Measurements from ENCODE around the gene RSAD1.

DNA sequence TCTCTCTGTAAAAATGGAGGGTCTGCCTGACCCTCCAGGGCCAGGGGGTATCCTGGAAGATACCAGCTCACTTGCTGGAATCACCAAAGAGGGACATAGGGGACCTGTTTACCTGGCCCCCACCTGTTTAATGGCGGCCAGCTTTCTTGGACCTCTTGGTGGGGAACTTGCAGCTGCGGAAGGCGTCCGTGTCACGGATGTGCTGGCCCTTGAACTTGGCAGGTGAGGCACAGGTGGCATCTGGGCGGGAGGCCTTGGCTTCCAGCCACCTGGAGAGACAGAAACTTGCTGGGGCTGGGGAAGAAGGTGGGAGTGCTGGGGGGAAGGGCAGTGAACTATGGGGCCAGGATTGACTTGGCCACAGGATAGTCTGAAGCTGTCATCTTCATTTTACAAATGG, 13.5 kb upstream of the RSAD1 start:
- TF ChIP-seq, protein P1, sequence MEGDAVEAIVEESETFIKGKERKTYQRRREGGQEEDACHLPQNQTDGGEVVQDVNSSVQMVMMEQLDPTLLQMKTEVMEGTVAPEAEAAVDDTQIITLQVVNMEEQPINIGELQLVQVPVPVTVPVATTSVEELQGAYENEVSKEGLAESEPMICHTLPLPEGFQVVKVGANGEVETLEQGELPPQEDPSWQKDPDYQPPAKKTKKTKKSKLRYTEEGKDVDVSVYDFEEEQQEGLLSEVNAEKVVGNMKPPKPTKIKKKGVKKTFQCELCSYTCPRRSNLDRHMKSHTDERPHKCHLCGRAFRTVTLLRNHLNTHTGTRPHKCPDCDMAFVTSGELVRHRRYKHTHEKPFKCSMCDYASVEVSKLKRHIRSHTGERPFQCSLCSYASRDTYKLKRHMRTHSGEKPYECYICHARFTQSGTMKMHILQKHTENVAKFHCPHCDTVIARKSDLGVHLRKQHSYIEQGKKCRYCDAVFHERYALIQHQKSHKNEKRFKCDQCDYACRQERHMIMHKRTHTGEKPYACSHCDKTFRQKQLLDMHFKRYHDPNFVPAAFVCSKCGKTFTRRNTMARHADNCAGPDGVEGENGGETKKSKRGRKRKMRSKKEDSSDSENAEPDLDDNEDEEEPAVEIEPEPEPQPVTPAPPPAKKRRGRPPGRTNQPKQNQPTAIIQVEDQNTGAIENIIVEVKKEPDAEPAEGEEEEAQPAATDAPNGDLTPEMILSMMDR (IDR thresholded peaks at IDR 0.05) = no peak
- no peak for TF ChIP-seq POLR2A (IDR thresholded peaks at IDR 0.05)
- no peak for TF ChIP-seq POLR2AphosphoS5 (IDR thresholded peaks at IDR 0.05; ENCODE audit: insufficient read depth in 1 of 2, low read depth in 1 of 2)

Measured in vagina (tissue), 2 donors.